Transverse colon (tissue), 4 donors: ENCODE results near the gene SUV39H1. TPM values are rescaled to one million over a fixed set of nuclear protein-coding genes. Genes with fewer than 3 reads are reported as not detected.

Experiments used
- DNase-seq: peaks from one replicate; pipeline ENCODE4 v3.0.0-alpha.2; 2019
- H3K27ac ChIP-seq, 4 donors: fragments of 200-600 bp; sonication (generic); 2 replicates each; pipeline ENCODE4 v1.5.1; 2016 to 2018; ENCODE audit warnings: inconsistent platforms in 4 of 4
- H3K27me3 ChIP-seq: fragments of 200-600 bp; sonication (generic); 2 replicates; pipeline ENCODE4 v1.5.1; 2017; ENCODE audit warnings: inconsistent platforms
- H3K36me3 ChIP-seq, 4 donors: fragments of 200-600 bp; sonication (generic); 2 replicates each; pipeline ENCODE4 v1.5.1; 2017 to 2019; ENCODE audit warnings: inconsistent platforms in 4 of 4
- H3K4me1 ChIP-seq, 4 donors: fragments of 200-600 bp; sonication (generic); 2 replicates each; pipeline ENCODE4 v1.5.1; 2017 to 2020; ENCODE audit warnings: inconsistent platforms in 4 of 4
- H3K4me3 ChIP-seq, 4 donors: fragments of 200-600 bp; sonication (generic); 1 replicate in 1 of 4; 2 replicates in 3 of 4; pipeline versions ENCODE4 v1.5.1 to v1.6.1; 2017 to 2019; ENCODE audit warnings: inconsistent platforms in 4 of 4
- H3K9me3 ChIP-seq, 2 donors: fragments of 200-600 bp; sonication (generic); 2 replicates each; pipeline ENCODE4 v1.5.1; 2017 to 2019; ENCODE audit warnings: inconsistent platforms in 2 of 2
- EP300 ChIP-seq: sonication (generic); formaldehyde crosslinking; IDR thresholded peaks from one replicate; pipeline ENCODE4 v1.6.1; 2017; ENCODE audit warnings: antibody characterized with exemption, low read depth
- POLR2A ChIP-seq: fragments of 450-650 bp; IDR thresholded peaks from one replicate; pipeline ENCODE4 v1.6.1; 2016; ENCODE audit warnings: antibody characterized with exemption, mild to moderate bottlenecking, moderate library complexity
- POLR2AphosphoS5 ChIP-seq, 3 donors: sonication (generic); formaldehyde crosslinking; IDR thresholded peaks; one replicate each; pipeline ENCODE4 v1.6.1; 2016; ENCODE audit warnings: antibody characterized with exemption in 3 of 3
- WGBS, 2 donors: methylation state at CpG; one replicate each; pipeline ENCODE4 v1.1.5; 2018; ENCODE audit warnings: low coverage in 1 of 2; 5-methylcytosine and 5-hydroxymethylcytosine counted together
- in situ Hi-C, 4 donors: fragments of 200-750 bp; cut with MboI; loops; one replicate each; pipeline versions ENCODE4 v1.15.0 to v1.15.1; 2017; ENCODE audit warnings: low sequenced_read_pairs in 3 of 4, low pct_ligation_motif_present in 1 of 4, low pct_unique_long_range_greater_than_20kb in 1 of 4
- intact Hi-C: fragments of 100-400 bp; cut with DNase I; formaldehyde crosslinking; loops from one replicate; pipeline ENCODE4 v1.15.1; 2023; ENCODE audit warnings: low total_unique reads
- total RNA-seq, 4 donors: library from RNA; depleted of rRNA; stranded (reverse); fragments of >200 nt; gene quantifications; one replicate each; pipeline ENCODE4 v1.1.0, GENCODE V29; 2016
- TF ChIP-seq, protein P1 (sequence below), 5 experiments: fragments of 200-600 bp in 3 of 5; fragments of 450-650 bp in 2 of 5; sonication (generic) in 3 of 5; IDR thresholded peaks; 1 replicate in 2 of 5; 2 replicates in 3 of 5; pipeline ENCODE4 v1.5.1; 2016 to 2017; ENCODE audit warnings: antibody characterized with exemption in 5 of 5, inconsistent platforms in 3 of 5, mild to moderate bottlenecking in 2 of 5, moderate library complexity in 1 of 5

The SUV39H1 gene
- total RNA-seq, 4 donors from 2014 or later = 1.00 to 5.3 (median 4.4) TPM

DNA sequence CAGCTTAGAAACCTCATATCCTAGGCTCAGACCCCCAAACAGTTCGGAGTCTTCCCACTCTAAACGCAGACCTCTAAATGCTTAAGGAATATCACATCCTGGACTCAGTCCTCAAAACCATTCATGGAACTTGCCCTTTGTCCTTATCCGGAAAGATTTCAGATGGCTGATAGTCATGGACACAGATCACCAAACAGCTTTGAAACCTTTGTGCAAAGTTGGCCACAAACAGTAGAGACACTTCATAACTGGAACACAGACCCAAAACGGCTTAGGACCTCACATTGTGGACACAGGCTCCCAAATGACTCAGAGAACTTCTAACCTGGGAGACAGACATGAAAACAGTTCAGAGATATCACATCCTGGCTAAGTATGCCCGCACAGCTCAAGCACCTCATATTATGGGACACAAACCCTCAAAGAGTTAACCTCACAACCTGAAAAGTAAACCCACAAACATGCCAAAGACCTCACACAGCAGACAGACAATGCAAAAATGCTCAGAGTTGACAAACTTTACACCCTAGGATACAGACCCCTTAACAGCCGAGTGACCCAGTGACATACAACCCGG is 15.5 kb downstream of the SUV39H1 start:
- Histone ChIP-seq H3K27ac (no peak overlapping the region), H3K9me3 (no peaks in the 10 kb centered on the region), H3K36me3 (no peaks in the 10 kb centered on the region), H3K4me3 (no peak overlapping the region), H3K4me1 (peaks cover 0 to 4% (median 0%) of the 10 kb centered on the region in 4 donors), H3K27me3 (no peaks in the 10 kb centered on the region)
- no peak for DNase-seq
- TF ChIP-seq POLR2AphosphoS5 (IDR thresholded peaks at IDR 0.05) = no peak
- no peak for TF ChIP-seq EP300
- TF ChIP-seq, protein P1, sequence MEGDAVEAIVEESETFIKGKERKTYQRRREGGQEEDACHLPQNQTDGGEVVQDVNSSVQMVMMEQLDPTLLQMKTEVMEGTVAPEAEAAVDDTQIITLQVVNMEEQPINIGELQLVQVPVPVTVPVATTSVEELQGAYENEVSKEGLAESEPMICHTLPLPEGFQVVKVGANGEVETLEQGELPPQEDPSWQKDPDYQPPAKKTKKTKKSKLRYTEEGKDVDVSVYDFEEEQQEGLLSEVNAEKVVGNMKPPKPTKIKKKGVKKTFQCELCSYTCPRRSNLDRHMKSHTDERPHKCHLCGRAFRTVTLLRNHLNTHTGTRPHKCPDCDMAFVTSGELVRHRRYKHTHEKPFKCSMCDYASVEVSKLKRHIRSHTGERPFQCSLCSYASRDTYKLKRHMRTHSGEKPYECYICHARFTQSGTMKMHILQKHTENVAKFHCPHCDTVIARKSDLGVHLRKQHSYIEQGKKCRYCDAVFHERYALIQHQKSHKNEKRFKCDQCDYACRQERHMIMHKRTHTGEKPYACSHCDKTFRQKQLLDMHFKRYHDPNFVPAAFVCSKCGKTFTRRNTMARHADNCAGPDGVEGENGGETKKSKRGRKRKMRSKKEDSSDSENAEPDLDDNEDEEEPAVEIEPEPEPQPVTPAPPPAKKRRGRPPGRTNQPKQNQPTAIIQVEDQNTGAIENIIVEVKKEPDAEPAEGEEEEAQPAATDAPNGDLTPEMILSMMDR (IDR thresholded peaks at IDR 0.05) = no peak
- no peak for TF ChIP-seq POLR2A
- WGBS, 2 donors = 79% methylated on average over 7 of the region's 7 CpGs; no CpG with 5 or more reads in 1 of the 2 donors
- intact Hi-C loops (no loop called here), in situ Hi-C loops (no loop called here)

DNA sequence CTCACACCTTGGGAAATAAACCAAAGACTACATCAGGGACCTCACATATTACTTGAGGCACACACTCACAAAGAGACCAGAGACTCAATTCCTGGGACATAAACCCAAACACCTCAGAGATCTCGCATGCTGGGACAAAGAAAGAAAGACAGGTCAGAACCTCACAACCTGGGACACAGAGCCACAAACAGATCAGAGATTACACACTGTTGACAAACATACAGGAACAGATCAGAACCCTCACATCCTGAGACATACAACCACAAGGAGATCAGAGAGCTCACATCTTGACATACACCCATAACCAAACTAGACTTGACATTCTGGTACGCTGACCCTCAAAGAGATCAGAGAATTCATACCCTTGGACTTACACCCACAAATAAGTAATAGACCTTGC is 17.3 kb downstream of the SUV39H1 start:
- Histone ChIP-seq H3K4me3 (no peak overlapping the region), H3K9me3 (no peaks in the 10 kb centered on the region), H3K36me3 (no peaks in the 10 kb centered on the region), H3K27me3 (no peaks in the 10 kb centered on the region), H3K4me1 (peaks cover 0 to 4% (median 0%) of the 10 kb centered on the region in 4 donors), H3K27ac (no peak overlapping the region)
- DNase-seq = no peak
- no peak for TF ChIP-seq EP300
- no peak for TF ChIP-seq POLR2A
- TF ChIP-seq, protein P1 (IDR thresholded peaks at IDR 0.05) = no peak
- no peak for TF ChIP-seq POLR2AphosphoS5 (IDR thresholded peaks at IDR 0.05)
- in situ Hi-C loops = no loop called here
- 89% methylated on average over 2 of the region's 2 CpGs; no CpG with 5 or more reads in 1 of the 2 donors for WGBS, 2 donors
- intact Hi-C loops = no loop called here

DNA sequence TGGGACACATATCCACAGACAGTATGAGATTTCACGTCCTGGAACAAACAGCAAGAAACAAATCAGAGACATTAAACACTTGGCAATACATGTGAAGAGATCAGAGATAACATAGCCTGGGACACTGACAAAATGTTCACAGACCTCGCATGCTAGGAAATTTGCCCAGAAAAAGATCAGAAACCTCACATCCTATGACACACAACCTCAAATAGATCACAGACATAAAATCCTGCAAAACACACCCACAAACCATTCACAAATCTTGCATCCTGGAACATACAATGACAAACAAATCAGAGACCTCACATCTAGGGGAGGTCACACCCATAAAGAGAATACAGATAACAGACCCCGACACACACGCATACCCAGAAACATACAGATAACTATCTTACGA is 18.0 kb downstream of the SUV39H1 start:
- TF ChIP-seq, protein P1 (IDR thresholded peaks at IDR 0.05) = no peak
- no peak for TF ChIP-seq POLR2AphosphoS5 (IDR thresholded peaks at IDR 0.05)
- TF ChIP-seq EP300 = no peak
- TF ChIP-seq POLR2A = no peak
- no peak for DNase-seq
- in situ Hi-C loops (no loop called here), intact Hi-C loops (no loop called here)
- Histone ChIP-seq H3K27ac (no peak overlapping the region), H3K4me3 (no peak overlapping the region), H3K9me3 (no peaks in the 10 kb centered on the region), H3K27me3 (no peaks in the 10 kb centered on the region), H3K36me3 (no peaks in the 10 kb centered on the region), H3K4me1 (peaks cover 0 to 4% (median 0%) of the 10 kb centered on the region in 4 donors)
- WGBS, 2 donors = 75% methylated on average over 5 of the region's 5 CpGs; no CpG with 5 or more reads in 1 of the 2 donors

DNA sequence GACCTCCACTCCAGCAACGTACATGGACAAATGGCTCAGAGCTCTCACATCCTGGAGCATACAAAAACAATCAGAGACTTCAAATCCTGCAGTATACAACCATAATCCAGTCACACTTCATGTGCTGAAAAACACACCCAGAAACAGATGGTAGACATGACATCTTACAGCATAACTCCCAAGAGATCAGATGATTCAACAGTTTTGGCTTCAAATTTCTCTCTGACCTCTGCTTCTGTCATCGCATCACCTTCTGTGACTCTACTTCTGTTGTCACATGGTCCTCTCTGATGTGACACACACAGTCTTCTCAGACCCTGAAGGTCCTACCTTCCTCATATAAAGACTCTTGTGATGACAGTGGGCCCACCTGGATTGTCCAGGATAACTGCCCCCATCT is 18.5 kb downstream of the SUV39H1 start:
- no peak for DNase-seq
- in situ Hi-C loops (no loop called here), intact Hi-C loops (no loop called here)
- no peaks in the 10 kb centered on the region for H3K9me3 ChIP-seq
- no peak overlapping the region for H3K27ac ChIP-seq
- no peaks in the 10 kb centered on the region for H3K36me3 ChIP-seq
- 66% methylated on average over 2 of the region's 2 CpGs; no CpG with 5 or more reads in 1 of the 2 donors for WGBS, 2 donors
- no peak for TF ChIP-seq POLR2AphosphoS5 (IDR thresholded peaks at IDR 0.05)
- TF ChIP-seq, protein P1 (IDR thresholded peaks at IDR 0.05) = no peak
- TF ChIP-seq POLR2A = no peak
- no peak for TF ChIP-seq EP300
- H3K4me3 ChIP-seq = no peak overlapping the region
- H3K27me3 ChIP-seq = no peaks in the 10 kb centered on the region
- peaks cover 0 to 4% (median 0%) of the 10 kb centered on the region in 4 donors for H3K4me1 ChIP-seq
